ENCODE results near the gene HOXC12.

DNA sequence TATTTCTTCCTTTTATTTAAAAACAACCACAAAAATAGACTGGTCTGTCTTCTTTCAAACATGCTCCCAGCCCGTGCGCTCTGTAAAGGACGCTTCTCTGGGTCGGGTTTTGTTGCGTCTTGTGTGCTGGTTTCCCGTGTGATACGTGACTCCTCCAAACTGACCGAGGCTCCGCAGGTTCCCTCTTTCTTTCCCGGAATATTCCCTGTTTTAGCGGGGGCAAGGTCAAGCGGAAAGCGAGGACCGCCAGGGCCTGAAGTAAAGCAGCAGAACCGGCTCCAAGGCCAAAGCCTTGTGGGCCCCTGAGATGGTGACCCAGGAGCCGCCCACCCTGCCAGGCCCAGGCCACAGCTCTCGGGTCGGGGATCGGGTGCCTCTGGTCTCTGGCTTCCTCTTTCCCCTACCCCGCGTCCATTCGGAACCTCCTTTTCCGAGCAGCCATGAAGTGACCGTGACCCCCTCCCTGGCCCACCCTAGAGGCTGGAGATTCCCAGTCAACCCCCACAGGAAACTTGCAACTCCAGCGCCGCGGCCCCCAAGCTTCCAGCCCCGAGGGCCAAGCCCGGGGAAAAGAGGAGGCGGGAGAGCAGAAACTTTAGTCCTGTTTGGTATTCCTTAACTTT, 29.4 kb downstream of the HOXC12 start:
- TF ChIP-seq, protein P1, sequence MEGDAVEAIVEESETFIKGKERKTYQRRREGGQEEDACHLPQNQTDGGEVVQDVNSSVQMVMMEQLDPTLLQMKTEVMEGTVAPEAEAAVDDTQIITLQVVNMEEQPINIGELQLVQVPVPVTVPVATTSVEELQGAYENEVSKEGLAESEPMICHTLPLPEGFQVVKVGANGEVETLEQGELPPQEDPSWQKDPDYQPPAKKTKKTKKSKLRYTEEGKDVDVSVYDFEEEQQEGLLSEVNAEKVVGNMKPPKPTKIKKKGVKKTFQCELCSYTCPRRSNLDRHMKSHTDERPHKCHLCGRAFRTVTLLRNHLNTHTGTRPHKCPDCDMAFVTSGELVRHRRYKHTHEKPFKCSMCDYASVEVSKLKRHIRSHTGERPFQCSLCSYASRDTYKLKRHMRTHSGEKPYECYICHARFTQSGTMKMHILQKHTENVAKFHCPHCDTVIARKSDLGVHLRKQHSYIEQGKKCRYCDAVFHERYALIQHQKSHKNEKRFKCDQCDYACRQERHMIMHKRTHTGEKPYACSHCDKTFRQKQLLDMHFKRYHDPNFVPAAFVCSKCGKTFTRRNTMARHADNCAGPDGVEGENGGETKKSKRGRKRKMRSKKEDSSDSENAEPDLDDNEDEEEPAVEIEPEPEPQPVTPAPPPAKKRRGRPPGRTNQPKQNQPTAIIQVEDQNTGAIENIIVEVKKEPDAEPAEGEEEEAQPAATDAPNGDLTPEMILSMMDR (IDR thresholded peaks at IDR 0.05) = no peak
- TF ChIP-seq SIN3A (IDR thresholded peaks at IDR 0.05; ENCODE audit: borderline replicate concordance, insufficient read depth, low read depth, low read length) = no peak
- TF ChIP-seq POLR2AphosphoS5 (IDR thresholded peaks at IDR 0.05; ENCODE audit: low read depth, low read length) = peak; percentile 29; the same call in 1 of the 2 replicates
- no peak; the same call in 1 of the 2 replicates for TF ChIP-seq TCF7L2 (IDR thresholded peaks at IDR 0.05; ENCODE audit: low read depth, low read length)
- TF ChIP-seq REST (IDR thresholded peaks at IDR 0.05; ENCODE audit: insufficient read depth in 1 of 2, low read depth in 2 of 2, low read length in 1 of 2) = no peak

Data from Panc1 (cell line).